ENCODE results near the gene TMEM109. TPM values are rescaled to one million over a fixed set of nuclear protein-coding genes. Genes with fewer than 3 reads are reported as not detected.

Gene TMEM109
- total and polyA plus RNA-seq, 2 of the 4 experiments (the other 2 are of a cell fraction), result 15.1 to 69.7 TPM

DNA sequence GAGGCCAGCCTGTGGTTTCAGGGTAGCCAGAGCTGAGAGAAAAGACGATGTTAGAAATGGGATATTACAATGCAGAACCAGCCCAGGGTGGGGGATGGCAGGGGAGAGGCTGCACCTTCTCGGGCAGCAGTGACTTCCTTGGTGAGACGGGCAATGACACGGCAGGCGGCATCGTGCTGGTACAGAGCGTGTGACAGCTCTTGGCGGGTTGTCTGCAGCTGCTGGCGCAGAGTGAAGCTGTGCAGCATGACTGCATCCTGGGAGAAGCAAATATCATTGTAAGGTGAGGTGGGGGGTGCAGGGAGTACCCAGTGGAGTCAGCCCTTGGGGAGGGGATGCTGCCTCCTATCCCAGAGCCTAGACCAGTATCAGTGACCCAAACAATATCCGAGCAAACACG is 11.3 kb upstream of the TMEM109 start:
- 98% methylated on average over 8 of the region's 11 CpGs; no CpG with 5 or more reads in 1 of the 2 experiments for WGBS, 2 experiments (ENCODE audit: extremely low coverage in 2 of 2, insufficient read length in 1 of 2)
- TF ChIP-seq RFX5 (IDR thresholded peaks at IDR 0.05; ENCODE audit: low read depth, low read length) (no peak), BHLHE40 (IDR thresholded peaks at IDR 0.05; ENCODE audit: low read depth, low read length) (no peak), FOS (IDR thresholded peaks at IDR 0.05; ENCODE audit: low read depth, low read length) (no peak), CEBPB (IDR thresholded peaks at IDR 0.05; ENCODE audit: low read depth, low read length) (no peak), MXI1 (IDR thresholded peaks at IDR 0.05; ENCODE audit: borderline replicate concordance, low read depth, low read length) (no peak), ELK1 (IDR thresholded peaks at IDR 0.05; ENCODE audit: borderline replicate concordance, low read depth, low read length) (no peak), RAD21 (IDR thresholded peaks at IDR 0.05; ENCODE audit: low read length) (no peak)
- no peak overlapping the region for H3K56ac ChIP-seq (ENCODE audit: extremely low read depth, insufficient read depth, low read length)
- no peak overlapping the region for H3K4me2 ChIP-seq (ENCODE audit: low read depth, low read length)
- H3K9me1 ChIP-seq (ENCODE audit: insufficient read depth, low read length), result no peaks in the 10 kb centered on the region
- ChIA-PET POLR2A (ENCODE audit: unreplicated experiment) (no interaction called here), CTCF (interaction anchor here (1.0 to 1.4 kb wide), 2 partner anchors 13 to 29 kb away, joined by 3 read pairs; no protein-coding TSS in a partner anchor)
- no peak overlapping the region for H4K8ac ChIP-seq (ENCODE audit: low read depth in 2 of 2, low read length in 2 of 2)
- no peak overlapping the region for H3K23ac ChIP-seq (ENCODE audit: low read depth, low read length)
- H3K36me3 ChIP-seq (ENCODE audit: control insufficient read depth, insufficient read depth, low read length), result peaks cover 45% of the 10 kb centered on the region
- no peak overlapping the region for H3K4ac ChIP-seq (ENCODE audit: low read depth, low read length)
- H2BK5ac ChIP-seq (ENCODE audit: low read depth, low read length, poor library complexity, severe bottlenecking), result no peak overlapping the region
- dilution Hi-C loops (cut with HindIII; ENCODE audit: low sequenced_read_pairs, unreplicated experiment) (no loop called here), in situ Hi-C loops (cut with MboI; ENCODE audit: low sequenced_read_pairs) (loop anchor here (25.0 kb wide), 1 partner anchor 1315 kb away; no protein-coding TSS in a partner anchor), intact Hi-C loops (cut with micrococcal nuclease) (no loop called here)
- no peak overlapping the region for H2BK120ac ChIP-seq (ENCODE audit: low read depth, low read length)
- no peak overlapping the region for H2AFZ ChIP-seq (replicated peaks; ENCODE audit: low read length, poor library complexity)
- H3K79me1 ChIP-seq (ENCODE audit: low read depth in 1 of 2, low read length in 2 of 2), result peaks cover 9 to 47% of the 10 kb centered on the region in 2 experiments; a peak in 3 of 4 replicates
- H4K20me1 ChIP-seq (ENCODE audit: insufficient read depth, low read length), result peaks cover 30% of the 10 kb centered on the region
- H3K18ac ChIP-seq (ENCODE audit: low read depth, low read length), result no peak overlapping the region
- H4K91ac ChIP-seq (ENCODE audit: insufficient read depth, low read depth, low read length), result no peak overlapping the region
- no peak overlapping the region for H3K4me3 ChIP-seq (ENCODE audit: insufficient read depth, low read depth, low read length)
- no TSS peak for BruUV-seq (replicated peaks)
- H2BK15ac ChIP-seq (ENCODE audit: low read depth, low read length), result no peak overlapping the region
- no peak overlapping the region for H3K27ac ChIP-seq (ENCODE audit: insufficient read depth, low read length)
- H3K9me3 ChIP-seq (ENCODE audit: control insufficient read depth, insufficient read depth, low read length), result no peaks in the 10 kb centered on the region
- no peak overlapping the region for H4K5ac ChIP-seq (ENCODE audit: low read depth, low read length)
- ATAC-seq (ENCODE audit: low read depth), result no peak
- H2BK20ac ChIP-seq (ENCODE audit: low read depth, low read length), result no peak overlapping the region
- no peaks in the 10 kb centered on the region for H3K27me3 ChIP-seq (ENCODE audit: control insufficient read depth, insufficient read depth, low read length)
- peaks cover 3% of the 10 kb centered on the region; the same call in 1 of the 2 replicates for H3K4me1 ChIP-seq (ENCODE audit: control insufficient read depth, insufficient read depth, low read length)
- no peak overlapping the region for H3K14ac ChIP-seq (replicated peaks; ENCODE audit: low read depth, low read length)
- H2AK5ac ChIP-seq (ENCODE audit: low read depth, low read length), result no peak overlapping the region
- DNase-seq, result no peak
- H2AK9ac ChIP-seq (replicated peaks; ENCODE audit: low read depth, low read length, poor library complexity), result no peak overlapping the region
- no peak overlapping the region for H3K9ac ChIP-seq (ENCODE audit: low read depth, low read length)
